Keratinocyte (primary cell): Measurements from ENCODE around the gene MFNG. TPM values are rescaled to one million over a fixed set of nuclear protein-coding genes. Genes with fewer than 3 reads are reported as not detected.

ENCODE experiments used
- DNase-seq: peaks from one replicate; pipeline ENCODE4 v3.0.0-alpha.2; 2011; ENCODE audit warnings: low read depth, missing footprints, low spot score
- FAIRE-seq: peaks from 2 replicates; lab custom pipeline; 2011; peaks lifted over from hg19 to GRCh38; lab: Jason Lieb, UNC
- H2AFZ ChIP-seq: 2 replicates; pipeline ENCODE4 v1.6.0; 2012; ENCODE audit warnings: low read length, control low read depth, inconsistent platforms; ENCODE audit not compliant: control insufficient read depth
- H3K27ac ChIP-seq: 2 replicates; pipeline ENCODE4 v1.5.1; 2011; ENCODE audit warnings: low read length; ENCODE audit not compliant: control insufficient read depth, insufficient read depth
- H3K27me3 ChIP-seq: 3 replicates; pipeline ENCODE4 v1.6.0; 2011; ENCODE audit warnings: low read length; ENCODE audit not compliant: control insufficient read depth, insufficient read depth; ENCODE audit errors: extremely low read depth
- H3K36me3 ChIP-seq, 2 experiments: 2 replicates in 1 of 2; 3 replicates in 1 of 2; pipeline ENCODE4 v1.5.1; 2011; ENCODE audit warnings: low read length in 2 of 2, mild to moderate bottlenecking in 1 of 2; ENCODE audit not compliant: control insufficient read depth in 2 of 2, insufficient read depth in 2 of 2; ENCODE audit errors: extremely low read depth in 1 of 2
- H3K4me1 ChIP-seq: 3 replicates; pipeline ENCODE4 v1.5.1; 2011; ENCODE audit warnings: low read length; ENCODE audit not compliant: control insufficient read depth, insufficient read depth; ENCODE audit errors: extremely low read depth
- H3K4me2 ChIP-seq: 3 replicates; pipeline ENCODE4 v1.6.0; 2011; ENCODE audit warnings: low read depth, low read length; ENCODE audit not compliant: control insufficient read depth, insufficient read depth; ENCODE audit errors: extremely low read depth
- H3K4me3 ChIP-seq, 3 experiments: fragments of 200-600 bp in 1 of 3; sonication (generic) in 1 of 3; 2 replicates in 2 of 3; 3 replicates in 1 of 3; pipeline ENCODE4 v1.5.1; 2011 to 2016; ENCODE audit warnings: low read length in 3 of 3, mild to moderate bottlenecking in 3 of 3, control low read depth in 2 of 3, inconsistent platforms in 1 of 3, low read depth in 1 of 3, mixed read lengths in 1 of 3, mixed run types in 1 of 3, moderate library complexity in 1 of 3; ENCODE audit not compliant: control insufficient read depth in 2 of 3, insufficient read depth in 2 of 3; ENCODE audit errors: extremely low read depth in 1 of 3
- H3K79me2 ChIP-seq: 2 replicates; pipeline ENCODE4 v1.6.0; 2012; ENCODE audit warnings: low read length; ENCODE audit not compliant: control insufficient read depth, insufficient read depth
- H3K9ac ChIP-seq: 3 replicates; pipeline ENCODE4 v1.6.0; 2011; ENCODE audit warnings: low read length; ENCODE audit not compliant: control insufficient read depth, insufficient read depth; ENCODE audit errors: extremely low read depth
- H3K9me1 ChIP-seq: 3 replicates; pipeline ENCODE4 v1.6.0; 2011; ENCODE audit warnings: low read length; ENCODE audit not compliant: control insufficient read depth, insufficient read depth; ENCODE audit errors: extremely low read depth
- H3K9me3 ChIP-seq: 2 replicates; pipeline ENCODE4 v1.5.1; 2012; ENCODE audit warnings: low read depth, low read length; ENCODE audit not compliant: control insufficient read depth
- H4K20me1 ChIP-seq: 3 replicates; pipeline ENCODE4 v1.6.0; 2011; ENCODE audit warnings: low read length; ENCODE audit not compliant: control insufficient read depth, insufficient read depth; ENCODE audit errors: extremely low read depth
- EZH2 ChIP-seq: IDR thresholded peaks from one replicate; pipeline ENCODE4 v1.6.1; 2012; ENCODE audit warnings: inconsistent platforms, mild to moderate bottlenecking, low read length, moderate library complexity
- dilution Hi-C: fragments of 300-500 bp; cut with MboI; formaldehyde crosslinking; loops from one replicate; pipeline ENCODE4 v1.7.0; 2020; ENCODE audit warnings: low sequenced_read_pairs; ENCODE audit not compliant: extremely low pct_ligation_motif_present
- polyA plus RNA-seq, 5 experiments: library from polyadenylated mRNA; depleted of rRNA in 3 of 5; stranded (reverse) in 3 of 5; stranded (forward) in 1 of 5; unstranded in 1 of 5; fragments of >200 nt; gene quantifications; 1 replicate in 1 of 5; 2 replicates in 3 of 5; 3 replicates in 1 of 5; pipeline versions ENCODE4 v1.2.1 to v1.2.3, GENCODE V29; 2011 to 2012; ENCODE audit warnings: missing spikeins in 2 of 5, low read depth in 1 of 5, low replicate concordance in 1 of 5
- TF ChIP-seq, protein P1 (sequence below), 3 experiments: IDR thresholded peaks in 1 of 3; conservative IDR thresholded peaks in 1 of 3; optimal IDR thresholded peaks in 1 of 3; 2 replicates in 2 of 3; 3 replicates in 1 of 3; pipeline versions ENCODE3 to v1.5.1; 2011; ENCODE audit warnings: low read length in 3 of 3, mild to moderate bottlenecking in 3 of 3, moderate library complexity in 2 of 3, control low read depth in 1 of 3, inconsistent platforms in 1 of 3; ENCODE audit not compliant: insufficient read depth in 2 of 3; ENCODE audit errors: extremely low read depth in 1 of 3

The MFNG gene
- polyA plus RNA-seq, 1 donor (not counting 4 experiments of a cell fraction or from before 2014, with no cell fraction given): 5.9 TPM

DNA sequence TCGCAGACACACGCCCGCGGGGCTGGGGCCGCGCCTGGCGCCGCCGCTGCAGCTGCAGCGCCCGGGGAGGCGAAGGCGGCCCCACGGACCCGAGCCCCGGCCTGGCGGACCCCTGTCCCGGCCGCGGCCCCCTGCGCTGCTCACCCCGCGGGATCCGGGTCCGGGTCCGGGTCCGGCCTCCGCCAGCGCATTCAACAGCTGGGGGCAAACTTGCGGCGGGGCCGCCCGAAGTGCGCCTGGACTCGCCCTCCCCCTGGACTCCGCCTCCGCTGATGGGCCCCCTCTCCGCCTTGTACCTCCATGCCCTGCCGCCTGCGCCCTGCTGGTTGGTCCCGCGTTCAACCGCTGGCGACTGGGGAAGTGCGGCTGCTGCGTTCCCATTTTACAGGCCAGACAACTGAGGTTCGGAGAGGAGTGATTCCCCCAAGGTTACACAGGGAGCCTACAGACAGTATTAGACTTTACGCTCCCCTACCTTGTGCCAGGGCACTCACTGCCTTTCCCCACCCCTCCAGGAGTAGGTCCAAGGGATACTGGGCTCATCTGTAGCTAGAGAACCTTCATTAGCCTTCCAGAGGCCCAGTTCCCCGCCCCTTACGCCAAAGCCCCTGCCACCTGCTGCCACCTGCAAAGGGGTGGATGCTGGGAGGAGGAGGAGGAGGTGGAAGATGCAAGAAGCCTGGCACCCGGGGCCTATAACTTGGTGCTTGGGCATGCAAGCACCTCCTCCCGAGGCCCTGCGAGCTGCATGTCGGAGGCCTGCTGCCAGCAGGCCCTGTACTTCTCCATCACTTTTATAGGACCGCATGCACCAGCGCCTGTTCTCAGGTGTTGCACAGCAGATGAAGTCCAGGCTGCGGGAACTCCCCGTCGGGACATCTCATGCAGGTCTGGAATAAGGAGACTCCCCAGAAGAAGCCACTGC lies 58.2 kb downstream of the MFNG start:
- H4K20me1 ChIP-seq: no peaks in the 10 kb centered on the region
- no peaks in the 10 kb centered on the region for H3K9me1 ChIP-seq
- H3K9me3 ChIP-seq: peaks cover 5% of the 10 kb centered on the region
- DNase-seq (no peak), FAIRE-seq (no peak)
- H3K4me2 ChIP-seq: peak overlapping the region; percentile 64
- H3K79me2 ChIP-seq: no peaks in the 10 kb centered on the region
- peak overlapping the region; percentile 53 to 63 (median 60) for H3K4me3 ChIP-seq
- H3K36me3 ChIP-seq: no peaks in the 10 kb centered on the region
- no peak for TF ChIP-seq EZH2
- TF ChIP-seq, protein P1, sequence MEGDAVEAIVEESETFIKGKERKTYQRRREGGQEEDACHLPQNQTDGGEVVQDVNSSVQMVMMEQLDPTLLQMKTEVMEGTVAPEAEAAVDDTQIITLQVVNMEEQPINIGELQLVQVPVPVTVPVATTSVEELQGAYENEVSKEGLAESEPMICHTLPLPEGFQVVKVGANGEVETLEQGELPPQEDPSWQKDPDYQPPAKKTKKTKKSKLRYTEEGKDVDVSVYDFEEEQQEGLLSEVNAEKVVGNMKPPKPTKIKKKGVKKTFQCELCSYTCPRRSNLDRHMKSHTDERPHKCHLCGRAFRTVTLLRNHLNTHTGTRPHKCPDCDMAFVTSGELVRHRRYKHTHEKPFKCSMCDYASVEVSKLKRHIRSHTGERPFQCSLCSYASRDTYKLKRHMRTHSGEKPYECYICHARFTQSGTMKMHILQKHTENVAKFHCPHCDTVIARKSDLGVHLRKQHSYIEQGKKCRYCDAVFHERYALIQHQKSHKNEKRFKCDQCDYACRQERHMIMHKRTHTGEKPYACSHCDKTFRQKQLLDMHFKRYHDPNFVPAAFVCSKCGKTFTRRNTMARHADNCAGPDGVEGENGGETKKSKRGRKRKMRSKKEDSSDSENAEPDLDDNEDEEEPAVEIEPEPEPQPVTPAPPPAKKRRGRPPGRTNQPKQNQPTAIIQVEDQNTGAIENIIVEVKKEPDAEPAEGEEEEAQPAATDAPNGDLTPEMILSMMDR (optimal IDR thresholded peaks at IDR 0.05 in 1 of 3, IDR thresholded peaks at IDR 0.05 in 1 of 3, conservative IDR thresholded peaks at IDR 0.05 in 1 of 3; ENCODE audit: extremely low read depth in 1 of 3, insufficient read depth in 2 of 3, low read length in 3 of 3): no peak
- dilution Hi-C loops: no loop called here
- peak overlapping the region; percentile 39 for H3K9ac ChIP-seq
- peaks cover 25% of the 10 kb centered on the region for H3K4me1 ChIP-seq
- peaks cover 37% of the 10 kb centered on the region for H3K27me3 ChIP-seq
- H2AFZ ChIP-seq: no peak overlapping the region
- H3K27ac ChIP-seq: no peak overlapping the region

DNA sequence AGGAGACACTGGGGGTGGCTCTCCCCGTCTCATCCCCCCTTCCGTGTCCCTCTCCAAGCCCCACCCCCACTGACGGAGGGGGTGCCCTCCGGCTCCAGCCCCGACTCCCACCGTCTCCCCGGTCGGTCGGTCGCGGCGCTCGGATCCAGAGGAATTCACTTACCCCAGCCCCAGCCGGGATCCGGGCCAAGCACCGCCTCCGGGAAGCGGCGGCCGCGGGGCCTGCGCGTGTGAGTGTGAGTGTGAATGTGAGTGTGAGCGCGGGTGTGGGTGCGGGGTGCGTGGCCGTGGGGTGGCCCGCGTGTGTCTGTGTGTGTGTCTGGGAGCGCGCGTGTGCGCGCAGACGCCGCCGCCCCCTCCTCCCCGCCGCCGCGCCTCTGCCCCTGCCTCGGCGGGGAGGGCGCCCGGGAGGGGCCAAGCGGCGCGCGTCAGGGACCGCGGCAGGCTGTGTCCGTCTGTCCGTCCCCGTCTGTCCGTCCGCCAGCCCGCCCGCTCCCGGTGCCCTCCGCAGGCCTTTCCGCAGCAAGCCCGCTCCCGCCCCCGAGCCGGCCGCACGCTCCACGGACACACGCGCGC lies 59.0 kb downstream of the MFNG start, which contains the start of gene ELFN2:
TSS of gene ELFN2 (minus strand) at position 345 of the 576 bp plus-strand sequence. CDS start 51,945 bp downstream, outside the sequence.
- FAIRE-seq: no peak
- Histone ChIP-seq H3K4me3 (peak within 1 kb of the TSS; percentile 53 to 63 (median 60)), H2AFZ (no peak within 1 kb of the TSS), H3K4me1 (peaks cover 19% of the 10 kb centered on the region), H3K9me1 (no peaks in the 10 kb centered on the region), H3K27ac (no peak within 1 kb of the TSS), H3K9ac (peak within 1 kb of the TSS; percentile 39), H3K36me3 (no peaks in the 10 kb centered on the region), H4K20me1 (no peaks in the 10 kb centered on the region), H3K27me3 (peaks cover 37% of the 10 kb centered on the region), H3K9me3 (no peaks in the 10 kb centered on the region), H3K4me2 (peak within 1 kb of the TSS; percentile 64), H3K79me2 (no peaks in the 10 kb centered on the region)
- DNase-seq: no peak
- dilution Hi-C loops: no loop called here
- TF ChIP-seq EZH2: peak; percentile 4
- TF ChIP-seq, protein P1 (optimal IDR thresholded peaks at IDR 0.05 in 1 of 3, IDR thresholded peaks at IDR 0.05 in 1 of 3, conservative IDR thresholded peaks at IDR 0.05 in 1 of 3; ENCODE audit: extremely low read depth in 1 of 3, insufficient read depth in 2 of 3, low read length in 3 of 3): no peak
